HG03439 (cell line): ENCODE data around the gene TIGD4.

Experiments
- ATAC-seq: cut with Tn5 transposase; IDR thresholded peaks from one replicate; pipeline ENCODE4 v1.9.1; 2021; ENCODE audit warnings: mild to moderate bottlenecking, moderate library complexity; ENCODE audit not compliant: unreplicated experiment

Gene TIGD4

DNA sequence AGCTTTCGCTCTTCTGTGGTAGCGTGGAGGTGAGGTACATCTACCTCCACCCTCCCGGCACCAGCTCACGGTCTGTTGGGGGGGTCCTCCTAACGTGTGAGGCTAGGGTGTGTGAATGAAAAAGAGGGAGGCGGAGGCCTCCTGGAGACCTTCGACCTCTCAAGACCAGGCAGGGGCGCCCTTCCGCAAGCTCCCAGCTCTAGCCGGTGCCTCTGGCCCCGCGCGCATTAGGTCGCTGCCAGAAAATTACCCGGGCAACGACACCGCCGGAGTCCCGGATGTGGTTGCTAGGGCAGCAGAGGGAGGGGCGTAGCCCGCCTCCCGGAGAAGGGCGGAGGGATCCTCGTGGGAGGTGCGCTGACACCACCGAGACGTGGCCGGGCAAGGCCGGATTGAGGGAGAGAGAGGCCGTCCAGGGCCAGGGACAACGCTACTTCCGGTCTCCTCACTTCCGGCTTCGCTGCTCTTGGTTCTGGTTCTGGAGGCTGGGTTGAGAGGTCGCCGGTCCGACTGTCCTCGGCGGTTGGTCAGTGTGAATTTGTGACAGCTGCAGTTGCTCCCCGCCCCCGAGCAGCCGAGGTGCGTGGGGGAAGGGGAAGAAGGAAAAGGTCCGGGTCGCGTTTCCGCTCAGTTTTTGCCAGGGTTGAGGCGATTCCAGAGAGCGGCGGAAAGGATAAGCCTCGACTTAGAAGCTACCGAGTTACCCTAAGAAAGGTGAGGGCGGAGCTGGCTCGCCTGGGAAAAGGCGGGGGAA is at the start of gene TIGD4, which contains the start of gene ARFIP1:
TSS of gene TIGD4 (minus strand) at position 218 of the 754 bp plus-strand sequence. CDS start 8,726 bp downstream, outside the sequence.
TSS of gene ARFIP1 (plus strand) at position 442 of the 754 bp plus-strand sequence. CDS start 49,680 bp downstream, outside the sequence.
- peak; percentile 98 for ATAC-seq

DNA sequence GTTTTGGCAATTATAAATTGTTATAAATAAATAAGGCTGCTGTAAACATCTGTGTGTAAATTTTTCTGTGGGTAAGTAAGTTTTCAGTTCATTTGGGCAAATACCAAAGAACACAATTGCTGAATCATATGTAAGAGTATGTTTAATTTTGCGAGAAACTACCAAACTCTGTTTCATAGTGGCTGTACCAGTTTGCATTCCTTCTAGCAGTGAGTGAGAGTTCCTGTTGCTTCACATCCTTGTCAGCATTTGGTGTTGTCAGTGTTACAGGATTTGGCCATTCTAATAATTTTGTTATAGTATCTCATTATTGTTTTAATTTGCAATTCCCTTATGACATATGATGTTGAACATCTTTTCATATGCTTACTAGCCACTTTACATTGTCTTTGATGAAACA is 48.6 kb upstream of the TIGD4 start:
- no peak for ATAC-seq

DNA sequence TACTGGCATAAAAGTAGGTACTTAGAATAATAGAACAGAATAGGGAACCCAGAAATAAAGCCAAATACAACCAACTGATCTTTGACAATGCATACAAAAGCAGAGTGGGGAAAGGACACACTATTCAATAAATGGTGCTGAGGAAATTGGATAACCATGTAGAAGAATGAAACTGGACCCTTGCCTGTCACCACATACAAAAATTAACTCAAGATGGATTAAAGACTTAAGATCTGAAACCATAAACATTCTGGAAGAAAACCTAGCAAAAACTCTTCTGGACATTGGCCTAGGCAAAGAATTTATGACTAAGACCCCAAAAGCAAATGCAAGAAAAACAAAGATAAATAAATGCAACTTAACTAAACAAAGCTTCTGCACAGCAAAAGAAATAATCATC is 45.8 kb upstream of the TIGD4 start:
- ATAC-seq = no peak

DNA sequence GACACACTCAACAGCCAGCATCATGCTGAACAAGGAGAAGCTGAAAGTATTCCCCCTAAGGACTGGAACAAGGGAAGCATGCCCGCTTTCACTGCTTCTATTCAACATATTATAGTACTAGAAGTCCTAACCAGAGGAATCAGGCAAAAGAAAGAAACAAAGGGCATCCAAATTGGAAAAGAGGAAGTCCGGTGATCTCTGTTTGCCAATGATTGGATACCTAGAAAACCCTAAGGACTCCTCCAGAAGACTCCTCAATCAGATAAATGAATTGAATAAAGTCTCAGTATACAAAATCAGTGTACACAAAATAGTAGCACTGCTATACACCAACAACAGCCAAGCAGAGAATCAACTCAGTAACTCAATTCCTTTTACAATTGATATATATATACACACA is 45.0 kb upstream of the TIGD4 start:
- ATAC-seq = no peak

DNA sequence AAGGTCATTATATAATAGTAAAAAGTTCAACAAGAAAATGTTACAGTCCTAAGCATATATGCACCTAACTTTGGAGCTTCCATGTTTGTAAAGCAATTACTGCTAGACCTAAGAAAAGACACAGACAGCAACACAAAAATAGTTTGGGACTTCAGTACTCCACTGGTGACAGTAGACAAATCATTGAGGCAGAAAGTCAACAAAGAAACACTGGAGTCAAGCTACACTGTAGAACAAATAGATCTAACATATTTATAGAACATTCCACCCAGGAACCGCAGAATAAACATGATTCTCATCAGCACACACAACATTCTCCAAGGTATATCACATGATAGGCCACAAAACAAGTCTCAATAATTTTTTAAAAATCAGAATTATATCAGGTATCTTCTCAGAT is 42.8 kb upstream of the TIGD4 start:
- ATAC-seq = no peak

DNA sequence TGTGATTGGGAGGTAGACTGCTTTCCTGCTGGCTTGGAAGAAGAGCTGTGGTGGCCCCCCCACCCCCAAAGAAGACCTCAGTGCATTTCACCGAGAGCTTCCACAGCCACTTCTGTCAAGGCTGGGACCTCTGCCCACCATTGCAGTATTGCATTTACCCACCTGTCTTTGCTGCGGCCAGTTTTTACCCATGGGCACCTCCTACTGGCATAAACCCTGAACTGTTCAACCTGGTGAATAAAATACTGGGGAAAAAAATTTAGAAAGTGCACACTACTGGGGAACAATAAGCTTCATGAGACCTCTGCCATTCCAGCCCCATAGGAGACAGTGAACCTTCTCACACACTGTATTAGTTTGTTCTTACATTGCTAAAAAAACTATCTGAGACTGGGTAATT is 40.5 kb upstream of the TIGD4 start:
- no peak for ATAC-seq

DNA sequence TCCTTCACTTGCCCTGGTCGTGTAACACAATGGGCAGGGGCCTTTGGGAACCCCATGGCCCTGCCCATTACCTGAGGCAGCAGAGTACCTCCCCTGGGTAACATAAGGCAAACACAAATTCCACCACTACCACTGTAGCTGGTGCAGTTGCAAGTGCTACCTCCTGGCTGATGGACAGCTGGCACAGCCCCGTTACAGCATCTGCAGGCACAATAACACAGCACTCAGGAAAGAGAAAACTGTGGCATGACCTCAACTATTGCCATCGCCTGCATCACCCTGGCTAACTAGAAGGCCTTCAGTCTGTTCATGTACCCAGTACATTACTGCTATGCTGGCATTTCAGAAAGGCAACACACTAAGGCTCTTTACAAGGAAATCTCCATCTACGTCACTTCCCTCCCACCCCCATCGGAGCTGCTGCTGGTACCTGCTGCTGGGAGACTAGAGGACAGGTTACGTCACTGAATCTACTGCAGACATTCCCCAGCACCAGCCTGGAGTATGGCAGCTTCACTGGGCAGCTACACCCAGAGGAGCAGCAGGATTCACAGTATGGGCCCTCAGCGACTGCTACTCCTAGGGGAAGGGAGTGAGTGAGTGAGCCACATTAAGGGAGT is 39.6 kb upstream of the TIGD4 start:
- ATAC-seq = no peak

DNA sequence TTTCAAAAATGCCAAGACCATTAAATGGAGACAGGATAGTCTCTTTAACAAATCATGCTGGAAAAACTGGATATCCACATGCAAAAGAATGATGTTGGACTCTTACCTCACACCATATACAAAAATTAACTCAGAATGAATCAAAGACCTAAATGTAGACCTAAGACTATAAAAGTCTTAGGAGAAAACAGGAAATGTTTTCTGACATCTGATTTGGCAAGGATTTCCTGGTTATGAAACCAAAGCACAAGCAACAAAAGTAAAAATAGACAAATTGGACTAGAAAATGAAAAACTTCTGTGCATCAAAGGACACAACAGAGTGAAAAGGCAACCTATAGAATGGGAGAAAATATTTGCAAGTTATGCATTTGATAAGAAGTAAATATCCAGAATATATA is 37.8 kb upstream of the TIGD4 start:
- no peak for ATAC-seq

DNA sequence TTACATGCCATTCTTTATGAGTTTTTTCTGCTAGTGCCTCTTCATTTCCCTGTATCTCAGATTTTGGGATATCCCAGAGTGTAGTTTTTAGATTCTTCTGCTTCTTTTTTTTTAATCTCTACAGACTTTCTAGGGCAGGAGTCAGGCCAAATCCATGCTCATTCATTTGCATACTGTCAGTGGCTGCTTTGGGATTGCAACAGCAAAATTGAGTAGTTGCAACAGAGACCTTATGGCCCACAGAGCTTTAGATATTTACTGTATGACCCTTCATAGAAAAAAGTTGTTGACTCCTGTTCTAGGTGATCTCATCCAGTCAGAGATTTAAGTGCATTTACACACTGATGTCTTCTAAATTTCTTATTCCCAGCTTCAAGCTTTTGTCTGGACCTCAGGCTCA is 35.5 kb upstream of the TIGD4 start:
- no peak for ATAC-seq

DNA sequence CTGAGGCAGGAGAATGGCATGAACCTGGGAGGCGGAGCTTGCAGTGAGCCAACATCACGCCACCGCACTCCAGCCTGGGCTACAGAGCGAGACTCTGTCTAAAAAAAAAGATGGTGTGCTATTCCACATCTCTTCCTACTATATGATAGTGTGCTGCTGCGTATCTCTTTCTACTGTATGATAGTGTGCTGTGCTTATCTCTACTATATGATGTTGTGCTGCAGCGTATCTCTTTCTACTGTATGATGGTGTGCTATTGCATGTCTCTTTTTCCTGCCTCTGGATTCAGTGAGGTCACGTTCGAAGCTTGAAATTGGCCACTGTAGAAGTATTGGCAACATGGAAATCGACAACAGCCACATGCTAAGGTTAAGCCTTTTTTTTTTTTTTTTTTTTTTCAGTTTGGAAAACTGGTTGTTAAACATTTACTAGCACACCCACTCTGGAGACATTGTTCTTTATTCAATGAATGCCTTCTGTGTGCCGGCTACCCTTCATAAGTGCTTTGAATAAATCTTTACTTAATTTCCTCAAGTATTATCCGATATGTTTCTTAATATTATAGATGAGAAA is 31.3 kb upstream of the TIGD4 start:
- no peak for ATAC-seq

DNA sequence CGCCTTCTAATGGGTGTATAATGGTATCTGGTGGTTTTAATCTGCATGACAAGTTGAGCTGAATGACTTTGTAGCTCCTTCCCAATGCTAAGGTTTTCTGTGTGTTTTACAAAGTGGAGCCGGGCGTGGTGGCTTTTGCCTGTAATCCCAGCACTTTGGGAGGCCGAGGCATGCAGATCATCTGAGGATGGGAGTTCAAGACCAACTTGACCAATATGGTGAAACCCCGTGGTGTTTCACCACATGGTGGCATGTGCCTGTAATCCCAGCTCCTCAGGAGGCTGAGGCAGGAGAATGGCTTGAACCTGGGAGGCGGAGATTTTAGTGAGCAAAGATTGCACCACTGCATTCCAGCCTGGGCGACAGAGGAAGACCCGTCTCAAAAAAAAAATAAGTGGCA is 29.1 kb upstream of the TIGD4 start:
- no peak for ATAC-seq

DNA sequence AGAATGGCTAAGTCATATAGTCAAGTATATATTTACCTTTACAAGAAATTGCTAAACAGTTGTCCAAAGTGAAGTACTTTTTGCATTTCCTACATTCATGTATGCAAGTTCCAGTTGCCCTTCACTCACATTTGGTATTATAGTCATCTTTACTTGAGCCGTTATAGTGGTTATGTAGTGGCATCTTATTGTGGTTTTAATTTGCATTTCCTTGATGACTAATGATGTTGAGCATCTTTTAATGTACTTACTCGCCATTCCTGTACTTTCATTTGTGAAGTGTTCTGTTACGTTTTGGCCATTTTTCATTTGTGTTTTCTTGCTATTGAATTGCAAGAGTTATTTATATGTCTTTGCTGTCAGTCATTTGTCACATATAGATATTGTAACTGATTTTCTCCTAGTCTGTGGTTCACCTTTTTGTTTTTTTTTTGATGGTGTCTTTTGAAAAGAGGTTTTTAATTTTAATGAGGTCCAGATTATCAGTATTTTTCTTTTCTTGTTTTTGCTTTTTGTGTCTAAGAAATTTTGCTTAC is 27.8 kb upstream of the TIGD4 start:
- ATAC-seq = peak; percentile 59

DNA sequence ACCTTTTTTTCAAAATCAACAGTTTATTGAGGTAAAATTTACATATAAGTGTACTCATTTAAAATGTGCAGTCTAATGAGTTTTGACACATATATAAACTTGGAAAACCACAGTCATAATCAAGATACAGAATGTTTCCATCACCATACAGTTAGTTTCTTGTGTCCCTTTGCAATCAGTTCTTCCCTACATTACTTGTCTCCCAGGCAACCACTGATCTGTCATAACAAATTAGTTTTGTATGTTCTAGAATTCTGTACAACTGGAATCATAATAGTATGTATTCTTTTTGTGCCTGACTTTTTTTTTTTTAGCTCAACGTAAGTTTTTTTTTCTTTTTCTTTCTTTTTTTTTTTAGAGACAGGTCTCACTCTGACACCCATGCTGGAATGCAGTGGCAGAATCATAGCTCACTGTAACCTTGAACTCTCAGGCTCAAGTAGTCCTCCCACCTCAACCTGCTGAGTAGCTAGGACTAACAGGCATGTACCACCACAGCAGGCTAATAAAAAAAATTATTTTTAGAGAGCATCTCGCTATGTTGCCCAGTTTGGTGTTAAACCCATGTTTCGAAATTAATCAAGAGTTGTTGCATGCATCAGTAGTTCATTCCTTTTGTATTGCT is 27.1 kb upstream of the TIGD4 start:
- no peak for ATAC-seq

DNA sequence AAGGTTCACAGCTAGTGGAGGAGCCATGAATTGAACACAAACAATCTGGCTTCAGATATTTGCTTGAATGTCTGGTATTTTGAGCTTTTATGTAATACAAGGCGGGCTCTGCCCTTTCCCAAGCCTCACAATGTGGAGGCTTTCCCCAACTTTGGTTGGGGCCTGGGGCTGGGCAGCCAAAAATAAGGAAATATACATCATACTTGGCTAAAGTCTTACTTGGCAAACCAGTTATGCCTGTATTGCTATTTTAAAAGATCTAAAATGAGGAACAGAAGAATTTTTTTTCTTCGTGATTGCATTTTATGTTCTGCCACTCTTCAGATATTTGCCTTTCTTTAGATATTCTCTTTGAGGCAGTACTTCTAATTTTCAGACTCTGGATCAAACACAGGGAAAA is 26.3 kb upstream of the TIGD4 start:
- ATAC-seq = no peak

DNA sequence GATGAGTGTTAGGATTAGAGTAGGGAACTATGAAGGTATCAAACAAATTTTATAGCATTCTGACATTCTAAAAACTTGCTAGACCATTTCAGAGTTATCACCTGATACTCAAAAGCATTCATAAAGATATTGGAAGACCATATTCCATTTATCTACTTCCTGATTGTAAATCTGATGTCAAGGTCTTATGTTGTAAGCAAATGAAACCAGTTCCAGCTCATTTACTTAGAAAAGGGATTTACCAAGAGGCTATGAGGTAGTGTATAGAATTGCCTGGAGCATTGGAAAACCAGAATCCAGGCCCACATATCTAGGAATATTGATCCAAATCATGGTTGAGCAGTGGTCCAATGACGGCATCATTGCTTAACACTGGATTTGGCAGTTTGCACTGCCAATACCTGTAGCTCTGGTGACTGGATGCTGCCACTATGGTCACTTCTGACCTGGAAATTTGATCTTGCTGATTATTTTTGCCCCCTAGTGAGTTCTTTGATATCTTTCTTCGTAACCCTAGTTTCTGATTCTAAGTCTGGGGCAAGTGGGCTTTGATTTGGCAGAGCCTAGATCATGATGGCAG is 25.6 kb upstream of the TIGD4 start:
- no peak for ATAC-seq

DNA sequence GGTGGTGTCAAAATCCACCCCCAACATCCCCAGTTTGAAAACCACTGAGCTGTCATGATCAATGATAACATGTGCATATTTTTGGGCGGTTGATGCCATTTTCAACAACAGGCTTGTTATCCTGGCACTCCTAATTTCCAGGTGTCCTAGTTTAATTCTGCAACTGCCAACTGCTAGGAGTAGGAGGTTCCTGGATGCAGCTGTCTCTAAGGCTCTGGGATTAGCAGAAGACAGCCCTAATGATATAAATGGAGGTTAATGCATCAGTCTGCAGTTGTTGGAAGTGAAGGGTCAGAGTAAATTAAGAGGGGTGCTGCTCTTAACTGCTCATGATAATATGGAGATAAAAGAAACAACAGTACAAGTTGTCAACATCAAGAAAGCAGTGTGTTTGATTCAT is 24.0 kb upstream of the TIGD4 start:
- no peak for ATAC-seq

DNA sequence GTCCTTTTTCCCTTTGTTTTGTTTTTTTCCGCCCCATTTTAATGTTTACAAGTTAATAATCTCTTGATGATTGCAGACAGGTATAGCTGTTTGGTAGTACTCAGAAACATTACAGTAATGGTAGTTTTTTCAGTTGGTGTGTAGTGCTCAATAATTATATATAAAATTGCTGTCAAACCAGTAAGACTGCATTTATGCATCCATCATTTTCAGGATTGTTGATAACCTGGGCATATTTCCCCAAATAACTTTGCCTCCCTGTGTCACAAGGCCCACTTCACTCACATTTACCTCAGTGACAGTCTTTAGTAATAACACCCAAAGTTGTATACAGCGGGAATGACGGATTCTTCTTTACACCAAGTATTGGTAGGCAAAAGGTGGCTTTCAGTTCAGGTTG is 16.4 kb upstream of the TIGD4 start:
- no peak for ATAC-seq

DNA sequence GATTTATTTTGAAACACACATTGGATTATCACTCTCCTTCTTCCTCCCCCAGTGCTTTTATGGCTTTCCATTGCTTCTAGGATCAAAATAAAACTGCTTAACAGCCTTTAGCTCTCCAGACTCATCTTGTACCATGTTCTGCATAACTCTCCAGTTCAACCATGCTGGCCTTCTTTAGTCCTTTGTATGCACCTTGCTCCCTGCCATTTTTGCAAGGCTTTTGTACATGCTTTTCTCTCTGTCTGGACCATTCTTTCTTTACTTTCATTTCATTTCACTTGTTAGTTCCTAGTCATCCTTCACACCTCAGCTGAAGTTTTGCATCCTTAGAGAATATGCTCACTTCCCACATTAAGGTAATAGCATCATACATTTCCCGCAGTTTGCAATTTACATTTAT is 7.1 kb upstream of the TIGD4 start:
- no peak for ATAC-seq

DNA sequence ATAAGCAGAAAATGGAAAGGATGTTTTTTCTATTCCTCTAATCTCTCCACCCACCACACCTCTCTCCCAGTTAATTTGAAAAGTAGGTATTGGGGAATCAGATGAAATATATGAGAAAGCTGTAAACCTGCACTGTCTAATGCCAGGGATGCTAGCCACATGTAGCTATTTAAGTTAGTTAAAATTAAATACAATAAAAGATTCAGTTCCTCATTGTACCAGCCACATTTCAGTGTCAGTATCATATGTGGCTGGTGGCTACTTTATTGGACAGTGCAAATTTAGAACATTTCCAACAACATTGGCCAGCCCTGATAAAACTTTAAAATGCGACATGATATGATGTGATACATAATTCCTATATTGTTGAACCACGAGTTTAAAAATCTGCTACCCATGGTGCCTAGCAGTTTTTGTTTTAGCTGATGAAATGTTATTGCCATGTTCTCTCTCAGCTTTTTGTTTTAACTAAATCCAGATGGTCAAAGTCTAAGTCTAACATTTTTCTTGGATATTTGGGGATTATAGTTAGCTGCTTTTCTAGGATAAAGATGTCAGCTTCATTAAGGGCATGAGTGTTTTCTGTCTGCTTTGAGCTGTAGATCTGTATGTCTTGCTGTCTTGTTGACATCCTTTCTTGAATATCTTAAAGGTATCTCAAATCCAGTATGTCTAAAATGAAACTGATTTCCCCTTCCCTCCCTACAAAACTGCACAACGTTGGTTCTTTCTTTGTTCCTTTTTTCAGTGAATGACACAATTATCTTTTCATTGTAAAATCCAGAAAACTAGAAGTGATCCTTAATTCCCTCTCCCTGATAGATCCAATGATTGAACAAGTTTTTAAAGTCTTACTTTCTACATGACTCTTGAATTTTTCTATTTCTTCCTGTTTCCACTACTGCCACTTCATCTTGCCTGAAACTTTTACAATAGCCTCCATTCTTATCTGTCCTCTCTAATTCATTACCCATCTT is 6.4 kb upstream of the TIGD4 start:
- no peak for ATAC-seq
